Epithelial cell of esophagus (primary cell): ENCODE data around the gene RPS17.
A peak's percentile ranks its signal among the peaks of the same experiment; 100 is the strongest.
"Not testable (repeated sequence)": the region's sequence is repeated elsewhere in the genome, so short reads cannot be mapped to it uniquely, and the experiment has no call there.

ENCODE experiments used
- DNase-seq: peaks from one replicate; pipeline ENCODE4 v3.0.0; 2010; ENCODE audit warnings: low read depth
- H3K4me3 ChIP-seq: 2 replicates; pipeline ENCODE4 v1.5.1; 2011; ENCODE audit warnings: mild to moderate bottlenecking, low read length, control low read depth
- CTCF ChIP-seq: IDR thresholded peaks from 2 replicates; pipeline ENCODE4 v1.5.1; 2011; ENCODE audit warnings: low read depth, mild to moderate bottlenecking, low read length, control low read depth, inconsistent platforms; ENCODE audit not compliant: insufficient read depth; ENCODE audit errors: missing control alignments

Gene RPS17

GRCh38 chr15:82504074-82504473 lies 36.2 kb downstream of the RPS17 start:
- not testable (repeated sequence) for DNase-seq, H3K4me3 ChIP-seq

- not testable (repeated sequence) for DNase-seq, H3K4me3 ChIP-seq
- TF ChIP-seq CTCF = peak; percentile 3
Observed at GRCh38 chr15:82502700-82503339, 37.4 kb downstream of the RPS17 start.

- DNase-seq, H3K4me3 ChIP-seq: not testable (repeated sequence)
Observed at GRCh38 chr15:82500772-82501171, 39.5 kb downstream of the RPS17 start.

GRCh38 chr15:82497978-82498377 lies 42.3 kb downstream of the RPS17 start:
- not testable (repeated sequence) for DNase-seq, H3K4me3 ChIP-seq

GRCh38 chr15:82488250-82488649 lies 52.0 kb downstream of the RPS17 start:
- DNase-seq, H3K4me3 ChIP-seq: not testable (repeated sequence)

- not testable (repeated sequence) for H3K4me3 ChIP-seq
Observed at GRCh38 chr15:82487045-82487444, 53.2 kb downstream of the RPS17 start.

More at GRCh38 chr15:82487045-82487444, 53.2 kb downstream of the RPS17 start:
- peak; percentile 36 for DNase-seq
